GM12872 (cell line): ENCODE data around the gene CLDN16.

Experiments used
- CTCF ChIP-seq: IDR thresholded peaks from 3 replicates; pipeline ENCODE4 v1.5.1; 2011; ENCODE audit warnings: low read depth, mild to moderate bottlenecking, low read length, moderate library complexity; ENCODE audit not compliant: insufficient read depth

CLDN16 gene

GRCh38 chr3:190448256-190448655 lies 60.3 kb downstream of the CLDN16 start:
- no peak for TF ChIP-seq CTCF

- TF ChIP-seq CTCF, result no peak
Measured at GRCh38 chr3:190449801-190450200, 61.8 kb downstream of the CLDN16 start, which contains the start of gene TMEM207. TSS of gene TMEM207 (minus strand) at chr3:190449901. CDS start at chr3:190449809, 92 bp downstream.

- no peak for TF ChIP-seq CTCF
Measured at GRCh38 chr3:190455828-190456227, 67.9 kb downstream of the CLDN16 start.

GRCh38 chr3:190456770-190457169 lies 68.8 kb downstream of the CLDN16 start:
- TF ChIP-seq CTCF, result no peak

GRCh38 chr3:190458040-190458439 lies 70.1 kb downstream of the CLDN16 start:
- no peak for TF ChIP-seq CTCF
